Adrenal gland (tissue), 5 donors: ENCODE measurements around the gene CNTN5.
"Not testable (repeated sequence)": the region's sequence is repeated elsewhere in the genome, so short reads cannot be mapped to it uniquely, and the experiment has no call there.

Source experiments
- POLR2A ChIP-seq, 2 donors: fragments of 450-650 bp; IDR thresholded peaks; one replicate each; pipeline ENCODE4 v1.6.1; 2017; ENCODE audit warnings: antibody characterized with exemption in 2 of 2, mild to moderate bottlenecking in 2 of 2, moderate library complexity in 1 of 2
- TF ChIP-seq, protein P1 (sequence below), 6 experiments: fragments of 450-650 bp in 4 of 6; fragments of 200-600 bp in 2 of 6; sonication (generic) in 1 of 6; IDR thresholded peaks; 1 replicate in 5 of 6; 2 replicates in 1 of 6; pipeline versions ENCODE4 v1.5.1 to v1.8.0; 2016 to 2021; ENCODE audit warnings: antibody characterized with exemption in 6 of 6, mild to moderate bottlenecking in 2 of 6, moderate library complexity in 1 of 6
- donor health status: DM: no; HTN: no; CAD: no.

GRCh38 chr11:99133862-99134261, 113.1 kb downstream of the CNTN5 start:
- TF ChIP-seq, protein P1, sequence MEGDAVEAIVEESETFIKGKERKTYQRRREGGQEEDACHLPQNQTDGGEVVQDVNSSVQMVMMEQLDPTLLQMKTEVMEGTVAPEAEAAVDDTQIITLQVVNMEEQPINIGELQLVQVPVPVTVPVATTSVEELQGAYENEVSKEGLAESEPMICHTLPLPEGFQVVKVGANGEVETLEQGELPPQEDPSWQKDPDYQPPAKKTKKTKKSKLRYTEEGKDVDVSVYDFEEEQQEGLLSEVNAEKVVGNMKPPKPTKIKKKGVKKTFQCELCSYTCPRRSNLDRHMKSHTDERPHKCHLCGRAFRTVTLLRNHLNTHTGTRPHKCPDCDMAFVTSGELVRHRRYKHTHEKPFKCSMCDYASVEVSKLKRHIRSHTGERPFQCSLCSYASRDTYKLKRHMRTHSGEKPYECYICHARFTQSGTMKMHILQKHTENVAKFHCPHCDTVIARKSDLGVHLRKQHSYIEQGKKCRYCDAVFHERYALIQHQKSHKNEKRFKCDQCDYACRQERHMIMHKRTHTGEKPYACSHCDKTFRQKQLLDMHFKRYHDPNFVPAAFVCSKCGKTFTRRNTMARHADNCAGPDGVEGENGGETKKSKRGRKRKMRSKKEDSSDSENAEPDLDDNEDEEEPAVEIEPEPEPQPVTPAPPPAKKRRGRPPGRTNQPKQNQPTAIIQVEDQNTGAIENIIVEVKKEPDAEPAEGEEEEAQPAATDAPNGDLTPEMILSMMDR (IDR thresholded peaks at IDR 0.05): not testable (repeated sequence)
- TF ChIP-seq POLR2A (IDR thresholded peaks at IDR 0.05): not testable (repeated sequence)
